GM19397 (cell line): Measurements from ENCODE around the gene NTSR1.

Source experiments
- ATAC-seq: cut with Tn5 transposase; IDR thresholded peaks from one replicate; pipeline ENCODE4 v1.9.1; 2021; ENCODE audit warnings: mild to moderate bottlenecking, moderate library complexity; ENCODE audit not compliant: unreplicated experiment

Gene NTSR1

DNA sequence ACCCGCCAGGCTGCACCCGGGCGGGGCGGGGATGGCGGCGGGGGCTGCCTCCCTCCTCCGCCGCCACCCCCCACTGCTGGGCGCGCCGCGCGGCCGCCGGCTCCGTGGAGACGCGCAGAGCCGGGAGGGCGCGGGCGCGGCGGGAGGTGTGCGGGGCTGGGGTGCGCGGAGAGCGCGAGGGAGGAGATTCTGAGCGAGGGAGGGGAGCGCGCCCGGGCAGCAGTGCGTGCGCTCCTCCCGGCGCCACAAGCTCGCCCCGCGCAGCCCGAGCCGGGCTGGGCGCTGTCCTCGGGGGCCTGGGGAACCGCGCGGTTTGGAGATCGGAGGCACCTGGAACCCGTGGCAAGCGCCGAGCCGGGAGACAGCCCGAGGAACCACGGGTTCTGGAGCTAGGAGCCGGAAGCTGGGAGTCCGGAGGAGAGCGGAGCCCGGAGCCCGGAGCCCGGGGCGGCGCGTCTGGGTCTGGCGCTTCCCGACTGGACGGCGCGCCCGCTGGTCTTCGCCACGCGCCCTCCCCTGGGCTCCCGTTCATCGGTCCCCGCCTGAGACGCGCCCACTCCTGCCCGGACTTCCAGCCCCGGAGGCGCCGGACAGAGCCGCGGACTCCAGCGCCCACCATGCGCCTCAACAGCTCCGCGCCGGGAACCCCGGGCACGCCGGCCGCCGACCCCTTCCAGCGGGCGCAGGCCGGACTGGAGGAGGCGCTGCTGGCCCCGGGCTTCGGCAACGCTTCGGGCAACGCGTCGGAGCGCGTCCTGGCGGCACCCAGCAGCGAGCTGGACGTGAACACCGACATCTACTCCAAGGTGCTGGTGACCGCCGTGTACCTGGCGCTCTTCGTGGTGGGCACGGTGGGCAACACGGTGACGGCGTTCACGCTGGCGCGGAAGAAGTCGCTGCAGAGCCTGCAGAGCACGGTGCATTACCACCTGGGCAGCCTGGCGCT lies at the start of gene NTSR1:
NTSR1 (plus strand) TSS at position 246 of the 946 bp plus-strand sequence; CDS start at position 618, 372 bp downstream.
- no peak for ATAC-seq

DNA sequence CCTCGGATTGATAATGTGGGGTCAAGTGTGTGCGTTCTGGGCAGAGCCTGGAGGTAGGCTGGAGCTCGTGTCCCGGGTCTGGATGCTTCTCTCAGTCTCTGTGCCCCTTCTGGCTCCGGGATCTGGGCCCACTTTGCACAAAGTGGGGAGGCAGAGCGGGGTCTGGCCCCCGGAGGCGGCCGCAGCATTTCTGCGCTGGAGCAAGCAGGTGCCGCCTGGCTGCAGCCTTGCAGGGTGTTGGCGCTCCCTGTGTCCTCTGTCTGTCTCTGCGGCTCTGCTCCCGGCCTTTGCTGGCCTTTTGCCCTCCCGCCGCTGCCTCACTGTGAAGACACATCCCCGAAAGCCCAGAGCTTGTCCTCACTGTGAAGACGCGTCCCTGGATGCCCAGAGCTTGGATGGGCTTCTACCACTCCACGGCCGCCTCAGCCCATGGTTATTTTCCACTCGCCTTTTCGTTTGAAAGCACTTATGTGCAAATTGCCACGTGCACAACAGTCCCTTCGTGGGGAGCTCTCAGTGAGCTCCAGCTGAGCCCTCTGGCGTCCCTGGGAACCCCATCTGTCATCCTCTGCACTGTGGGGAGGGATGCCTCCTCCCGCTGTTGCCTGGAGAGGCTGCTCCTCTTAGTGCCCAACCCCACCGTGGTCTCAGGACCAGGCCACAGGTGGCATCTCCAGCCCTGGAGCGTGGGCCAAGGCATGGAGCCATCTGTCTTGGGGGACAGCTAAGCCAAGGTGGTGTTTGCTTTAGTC lies 49.0 kb upstream of the NTSR1 start:
- ATAC-seq = no peak

DNA sequence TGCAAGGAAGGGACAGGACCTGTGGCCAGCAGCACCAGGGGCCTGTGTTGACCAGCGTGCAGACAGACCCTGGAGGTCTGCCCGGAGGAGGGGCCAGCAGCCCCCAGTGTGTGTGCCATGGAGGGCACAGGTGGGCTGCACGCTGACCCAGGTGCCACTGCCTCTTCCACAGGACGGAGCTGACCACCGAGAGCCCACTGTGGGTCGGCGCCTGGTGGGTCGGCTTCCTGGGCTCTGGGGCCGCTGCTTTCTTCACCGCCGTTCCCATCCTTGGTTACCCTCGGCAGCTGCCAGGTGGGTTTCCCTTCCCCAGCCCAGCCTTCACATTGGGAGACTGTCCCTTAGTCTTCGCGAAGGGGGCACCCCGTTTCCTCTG lies 48.4 kb upstream of the NTSR1 start:
- no peak for ATAC-seq

DNA sequence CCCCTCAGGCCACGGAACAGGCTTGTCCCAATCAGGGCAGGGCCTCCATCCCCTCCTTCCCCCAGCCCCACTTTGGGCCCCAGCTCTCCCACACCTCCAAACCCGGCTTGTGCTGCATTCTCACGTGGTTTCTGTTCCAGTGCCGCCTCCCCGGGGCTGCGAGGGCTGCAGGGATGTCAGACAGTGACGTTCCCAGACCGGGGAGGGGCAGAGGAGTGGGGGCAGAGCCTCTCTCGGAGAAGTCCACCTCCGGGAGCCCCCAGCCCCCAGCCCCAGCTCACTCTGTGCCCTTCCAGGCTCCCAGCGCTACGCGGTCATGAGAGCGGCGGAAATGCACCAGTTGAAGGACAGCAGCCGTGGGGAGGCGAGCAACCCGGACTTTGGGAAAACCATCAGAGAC lies 47.9 kb upstream of the NTSR1 start:
- ATAC-seq = no peak

DNA sequence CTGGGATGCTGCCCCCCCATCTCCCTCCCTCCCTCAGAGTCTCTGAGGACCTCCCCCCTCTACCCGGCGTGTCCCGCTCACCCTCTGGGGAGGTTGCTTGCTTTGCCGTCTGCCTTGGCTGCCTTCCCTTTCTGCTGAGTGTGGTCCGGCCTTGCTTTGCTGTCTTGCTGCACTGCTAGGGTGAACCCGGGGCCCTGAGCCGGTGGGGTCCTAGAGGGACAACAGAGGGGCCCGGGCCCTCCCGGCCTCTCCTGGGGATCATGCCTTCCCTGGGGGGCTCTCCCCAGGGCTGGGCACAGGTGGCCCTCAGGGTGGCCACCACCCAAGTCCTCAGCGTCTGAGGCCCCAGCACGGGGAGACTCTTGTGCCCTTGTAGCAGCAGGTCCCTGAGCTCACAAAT lies 47.0 kb upstream of the NTSR1 start:
- no peak for ATAC-seq

DNA sequence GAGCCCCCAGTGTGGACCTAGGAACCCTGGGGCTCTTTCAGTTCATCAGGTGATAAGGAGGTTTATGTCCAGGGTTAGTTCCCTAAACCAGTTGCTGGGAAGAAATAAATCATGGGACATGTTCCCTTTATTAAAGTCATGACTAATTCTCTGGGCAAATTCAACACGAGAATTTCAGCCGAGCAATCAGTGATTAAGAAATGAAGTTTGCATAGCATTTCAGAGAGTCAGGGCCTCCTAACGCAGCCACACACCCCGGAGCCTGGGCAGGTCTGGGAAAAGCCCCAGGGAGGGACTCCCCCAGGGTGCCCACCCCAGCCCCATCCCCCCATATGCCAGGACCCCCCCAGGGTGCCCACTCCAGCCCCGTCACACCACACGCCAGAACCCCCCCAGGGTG lies 46.2 kb upstream of the NTSR1 start:
- no peak for ATAC-seq

DNA sequence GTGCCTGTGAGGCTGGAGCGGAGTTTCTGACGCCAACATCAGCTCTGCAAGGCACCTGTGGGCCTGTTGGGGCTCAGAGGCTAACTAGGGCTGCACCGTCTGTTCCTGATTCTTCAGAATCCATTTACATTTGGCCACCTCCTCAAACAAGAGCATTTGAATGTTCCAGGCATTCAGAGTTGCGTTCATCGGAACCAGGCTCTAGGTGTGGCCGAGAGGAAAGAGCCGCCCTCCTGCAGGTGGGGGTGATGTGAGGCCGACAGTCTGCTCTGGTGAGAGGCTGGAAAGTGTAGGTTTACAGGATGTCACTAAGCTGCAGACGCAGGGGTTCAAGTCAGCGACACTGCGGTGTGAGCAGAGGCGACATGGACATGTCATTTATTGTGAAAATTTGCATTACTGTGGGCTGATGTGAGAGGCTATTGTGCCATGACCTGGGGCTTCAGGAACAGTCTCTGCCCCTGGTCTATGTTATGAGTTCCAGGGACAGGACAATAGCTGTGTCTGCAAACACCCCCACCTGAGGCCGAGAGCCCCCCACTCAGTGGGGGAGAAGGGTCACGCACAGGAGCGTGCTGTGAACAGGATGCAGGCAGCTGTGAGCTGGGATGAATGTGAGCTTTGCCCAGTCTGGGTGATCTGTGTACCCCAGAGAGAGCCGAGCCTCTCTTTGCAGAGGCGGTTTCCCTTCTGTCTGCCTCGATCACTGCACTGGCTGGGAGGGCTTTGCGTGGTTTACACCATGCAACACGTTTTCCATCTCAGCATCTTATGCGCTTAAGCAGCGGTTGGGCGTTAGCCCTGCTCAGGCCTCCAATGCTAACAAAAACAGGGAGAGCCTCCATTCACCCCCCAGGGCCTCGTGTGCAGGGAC lies 45.3 kb upstream of the NTSR1 start:
- ATAC-seq = no peak

DNA sequence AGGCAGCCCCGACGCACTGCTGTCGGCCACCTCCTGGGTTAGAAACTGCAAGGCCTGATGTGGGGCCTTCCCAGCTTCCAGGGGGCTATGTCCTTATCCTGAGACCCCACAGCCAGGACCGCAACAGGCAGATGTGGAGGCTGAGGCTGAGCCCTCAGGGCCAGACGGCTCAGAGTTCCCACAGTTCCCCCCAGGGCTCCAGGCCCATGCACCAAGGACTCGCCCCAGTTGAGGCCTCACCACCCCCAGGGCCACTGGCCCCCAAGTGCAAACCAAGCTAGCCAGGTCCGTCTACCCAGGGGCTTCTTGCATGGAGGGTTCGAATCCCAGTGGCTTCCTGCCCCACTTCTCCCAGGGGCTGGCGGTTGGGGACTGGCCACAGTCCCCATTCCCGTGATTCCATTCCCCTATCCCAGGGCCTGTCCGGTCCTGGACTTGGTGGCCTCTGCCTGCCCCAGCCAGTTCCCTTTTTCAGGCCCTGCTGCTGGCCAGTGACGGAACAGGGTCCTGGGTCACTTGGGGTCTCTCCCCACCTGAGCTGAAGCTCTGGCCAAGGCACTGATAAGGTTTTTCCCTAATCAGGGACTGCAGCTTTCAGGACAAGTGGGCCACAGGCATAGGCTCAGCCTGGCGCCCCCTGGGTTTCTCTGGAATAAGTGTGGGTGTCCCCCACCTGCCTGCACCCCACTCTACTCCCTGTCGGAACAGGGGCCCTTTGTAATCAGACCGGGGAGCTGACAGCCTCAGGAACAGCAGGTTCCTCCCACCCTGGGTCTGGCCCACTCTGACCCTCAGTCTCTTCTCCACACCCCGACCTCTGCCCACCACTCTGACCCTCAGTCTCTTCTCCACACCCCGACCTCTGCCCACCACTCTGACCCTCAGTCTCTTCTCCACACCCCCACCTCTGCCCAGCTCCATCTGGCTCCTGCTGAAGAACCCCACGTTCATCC lies 44.3 kb upstream of the NTSR1 start:
- ATAC-seq = no peak

DNA sequence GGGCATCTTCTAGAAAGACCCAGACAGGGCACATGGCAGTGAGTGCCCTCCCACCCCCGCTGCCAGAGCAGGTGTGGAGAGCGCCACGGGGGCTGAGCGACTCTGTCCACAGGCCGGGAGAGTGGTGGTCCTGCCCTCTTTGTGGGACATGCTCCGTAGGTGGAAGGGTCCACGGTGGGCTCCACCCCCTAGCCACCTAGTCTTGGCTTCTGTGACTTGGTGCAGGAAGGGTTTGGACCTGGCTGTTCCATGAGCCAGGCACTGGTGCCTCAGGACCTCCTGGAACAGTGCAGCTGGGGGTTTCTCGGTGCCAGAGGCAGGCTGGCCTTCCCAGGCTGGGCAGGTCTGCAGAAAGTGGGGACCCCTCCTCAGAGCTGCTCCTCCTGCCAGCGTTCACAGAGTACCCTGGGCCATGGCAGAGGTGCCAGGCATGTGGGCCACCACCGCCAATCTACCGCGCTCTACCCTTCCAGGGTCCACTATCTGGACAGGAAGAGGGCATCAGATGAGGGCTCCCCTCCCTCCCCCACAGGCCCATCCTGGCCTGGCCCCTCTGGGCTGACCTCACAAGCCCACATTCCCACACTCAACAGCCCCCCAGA lies 43.4 kb upstream of the NTSR1 start:
- ATAC-seq = no peak

DNA sequence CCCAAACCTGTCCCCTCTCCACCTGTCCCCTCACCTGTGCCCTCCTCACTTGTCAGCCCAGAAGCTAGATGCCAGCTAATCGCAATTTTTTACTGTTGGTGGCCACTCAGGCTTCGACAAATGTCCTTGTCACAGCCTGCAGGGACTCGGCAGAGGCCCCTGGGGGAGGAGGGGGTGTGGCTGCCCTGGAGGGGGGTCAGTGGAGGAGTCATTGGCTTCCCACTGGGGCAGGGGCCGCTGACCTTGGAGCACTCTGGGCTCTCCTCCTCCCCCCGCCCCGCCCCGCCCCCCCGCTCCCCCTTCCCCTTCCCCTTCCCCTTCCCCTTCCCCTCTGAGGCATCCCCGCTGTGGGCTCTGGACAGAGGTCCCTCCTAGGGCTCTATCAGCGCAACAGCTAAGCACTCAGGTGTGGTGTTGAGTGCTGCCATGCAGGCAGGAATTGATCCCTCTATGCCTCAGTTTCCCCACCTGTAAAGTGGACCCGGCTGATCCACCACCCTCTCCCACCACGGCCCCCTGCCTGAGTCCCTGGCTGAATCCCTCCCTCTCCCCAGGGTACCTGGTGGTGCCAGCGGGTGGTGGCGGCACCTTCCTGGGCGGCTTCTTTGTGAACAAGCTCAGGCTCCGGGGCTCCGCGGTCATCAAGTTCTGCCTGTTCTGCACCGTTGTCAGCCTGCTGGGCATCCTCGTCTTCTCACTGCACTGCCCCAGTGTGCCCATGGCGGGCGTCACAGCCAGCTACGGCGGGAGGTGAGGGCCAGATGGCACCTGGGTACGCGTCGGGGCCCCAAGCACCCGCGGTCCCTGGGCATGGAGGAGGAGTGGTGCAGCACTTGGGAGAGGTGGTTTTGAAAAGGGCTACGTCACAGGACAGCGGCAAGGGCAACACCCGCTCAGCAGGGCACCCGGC lies 42.6 kb upstream of the NTSR1 start:
- ATAC-seq = no peak

DNA sequence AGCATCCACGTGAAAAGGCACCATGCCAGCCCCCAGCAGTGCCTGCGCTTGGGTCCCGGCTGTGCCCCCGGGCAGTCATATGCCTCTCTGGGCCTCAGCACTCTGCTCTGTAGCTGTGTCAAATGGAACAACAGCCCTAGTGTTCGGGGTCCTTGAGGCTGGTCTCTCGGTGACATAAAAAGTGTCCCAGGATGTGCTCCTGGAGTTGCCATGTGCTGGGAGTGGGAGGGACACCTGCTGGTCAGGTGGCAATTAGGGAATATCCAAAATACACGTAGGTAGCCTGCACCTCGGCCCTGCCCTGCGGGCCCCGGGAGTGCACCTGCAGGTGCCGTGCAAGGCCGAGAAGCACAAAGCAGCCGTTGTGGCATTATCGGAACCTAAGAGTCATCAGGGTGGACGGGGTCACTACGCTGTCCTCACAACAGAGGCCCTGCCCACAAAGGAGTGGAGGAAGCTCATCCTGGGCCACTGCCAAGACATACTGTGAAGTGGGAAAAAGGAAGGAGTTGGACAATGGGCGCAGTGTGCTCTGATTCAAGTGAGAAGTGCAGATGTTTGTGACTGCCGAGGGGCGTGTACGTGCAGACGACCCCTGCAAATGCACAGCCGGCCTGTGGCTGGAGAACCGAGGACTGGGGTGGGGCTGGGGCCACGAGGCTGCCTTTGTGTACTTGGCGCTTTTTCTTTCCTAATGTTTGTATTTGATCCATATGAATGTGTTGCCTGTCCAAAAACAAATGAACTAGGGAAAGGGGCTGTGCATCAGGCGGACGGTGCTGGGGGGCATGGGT lies 41.7 kb upstream of the NTSR1 start:
- ATAC-seq = no peak

DNA sequence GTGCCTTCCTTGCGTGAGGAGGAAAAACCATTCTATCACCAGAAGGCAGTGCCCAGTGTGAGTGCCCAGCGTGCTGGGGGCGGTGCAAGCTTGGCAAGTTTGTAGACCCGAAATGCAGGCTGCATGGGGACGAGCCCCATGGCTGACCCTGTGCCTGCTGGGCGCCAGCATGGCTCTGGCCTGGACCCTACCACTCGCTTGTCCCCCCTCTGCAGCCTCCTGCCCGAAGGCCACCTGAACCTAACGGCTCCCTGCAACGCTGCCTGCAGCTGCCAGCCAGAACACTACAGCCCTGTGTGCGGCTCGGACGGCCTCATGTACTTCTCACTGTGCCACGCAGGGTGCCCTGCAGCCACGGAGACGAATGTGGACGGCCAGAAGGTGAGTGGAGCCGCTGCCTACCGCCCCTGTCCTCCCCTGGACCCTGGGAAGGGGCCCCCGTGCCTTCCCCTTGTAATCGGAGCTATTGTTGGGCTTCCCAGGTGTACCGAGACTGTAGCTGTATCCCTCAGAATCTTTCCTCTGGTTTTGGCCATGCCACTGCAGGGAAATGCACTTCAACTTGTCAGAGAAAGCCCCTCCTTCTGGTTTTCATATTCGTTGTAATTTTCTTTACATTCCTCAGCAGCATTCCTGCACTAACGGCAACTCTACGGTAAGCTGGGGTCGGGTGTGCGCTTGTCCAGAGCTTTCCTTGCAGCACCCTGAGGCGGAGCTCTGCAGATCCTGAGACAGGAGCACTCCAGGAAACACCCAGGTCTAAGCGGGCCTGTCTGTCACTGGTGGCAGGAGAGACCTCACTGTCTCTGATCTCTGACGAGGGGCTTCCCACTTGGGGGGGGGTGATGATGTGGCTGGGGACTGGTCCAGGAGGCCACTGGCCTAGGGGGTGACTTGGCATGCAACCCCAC lies 40.9 kb upstream of the NTSR1 start:
- no peak for ATAC-seq

DNA sequence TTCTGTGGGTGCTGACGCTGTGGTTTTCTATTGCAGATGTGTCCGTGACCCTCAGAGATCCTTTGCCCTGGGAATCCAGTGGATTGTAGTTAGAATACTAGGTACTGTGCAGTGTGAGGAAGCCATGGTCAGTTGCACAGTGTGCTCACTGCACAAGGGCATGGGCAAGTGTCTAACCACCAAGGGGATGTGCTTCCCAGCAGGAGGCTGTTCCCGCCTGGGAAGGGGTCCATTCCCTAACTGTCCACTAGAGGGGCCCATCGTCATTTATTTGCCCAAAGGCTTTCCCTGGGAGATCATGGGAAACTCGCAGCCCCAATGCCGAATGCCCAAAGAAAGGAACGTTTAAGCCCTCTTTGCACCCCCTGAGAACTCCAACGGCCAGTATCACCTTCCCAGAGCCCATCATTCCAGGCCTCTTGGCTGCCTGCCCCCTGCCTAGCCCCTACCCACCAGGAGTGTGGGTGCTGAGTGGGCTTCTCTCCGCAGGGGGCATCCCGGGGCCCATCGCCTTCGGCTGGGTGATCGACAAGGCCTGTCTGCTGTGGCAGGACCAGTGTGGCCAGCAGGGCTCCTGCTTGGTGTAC lies 40.1 kb upstream of the NTSR1 start:
- ATAC-seq = no peak

DNA sequence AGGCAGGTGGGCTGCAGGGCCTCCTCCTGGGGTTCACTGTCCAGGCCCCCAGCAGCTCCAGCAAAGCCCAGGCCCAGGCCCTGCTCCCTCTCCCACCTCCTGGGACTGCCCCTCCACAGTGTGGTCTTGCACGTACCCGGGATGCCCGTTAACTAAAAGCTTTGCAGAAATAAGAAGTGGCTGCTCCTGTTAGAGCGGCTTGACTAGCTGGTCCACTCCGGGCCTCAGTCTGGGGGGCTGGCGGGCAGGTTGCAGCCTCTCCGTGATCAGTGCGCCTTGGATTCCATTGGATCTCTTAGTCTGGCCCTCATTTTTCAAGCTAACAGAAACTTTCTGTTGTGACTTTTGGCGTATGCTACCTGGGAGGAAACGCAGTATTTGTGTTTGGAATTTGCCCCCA lies 39.4 kb upstream of the NTSR1 start:
- ATAC-seq = no peak

DNA sequence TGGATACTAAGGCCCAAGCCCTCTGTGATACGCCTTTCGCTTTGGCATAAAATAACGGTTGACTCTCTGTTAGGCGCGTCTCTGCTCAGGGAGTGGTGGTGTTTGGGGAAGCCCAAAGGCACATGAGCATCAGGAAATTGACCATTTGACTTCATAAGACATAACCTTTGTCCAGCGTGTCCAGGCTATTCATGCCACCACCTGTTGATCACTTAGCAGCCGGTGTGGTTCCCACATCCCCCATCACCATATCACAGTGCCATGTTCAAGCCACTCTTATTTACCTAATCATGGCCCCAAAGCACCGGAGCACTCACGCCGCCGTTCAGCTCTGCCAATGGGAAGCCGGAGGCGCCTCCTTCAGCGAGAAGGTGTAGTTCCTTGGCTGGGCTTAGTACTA lies 38.5 kb upstream of the NTSR1 start:
- no peak for ATAC-seq

DNA sequence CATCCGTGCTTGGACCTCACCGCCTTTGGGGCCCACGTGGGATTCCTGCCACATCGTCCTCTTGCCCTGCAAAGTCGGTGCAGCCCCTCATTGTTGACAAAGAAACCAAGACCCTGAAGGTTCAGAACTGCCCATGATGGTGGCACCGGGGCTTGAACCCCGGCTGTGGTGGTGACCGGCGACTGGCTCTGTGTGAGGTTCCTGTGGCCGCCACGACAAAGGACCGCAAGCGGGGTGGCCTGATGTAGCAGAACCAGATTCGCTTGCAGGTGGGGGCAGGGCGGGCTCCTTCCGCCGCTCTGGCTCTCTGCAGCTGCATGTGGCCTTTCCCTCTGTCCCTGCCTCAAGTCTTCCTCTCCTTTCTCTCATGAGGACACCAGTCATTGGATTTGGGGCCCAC lies 37.6 kb upstream of the NTSR1 start:
- ATAC-seq = no peak
